ENCODE results near the gene NUCB1.
"Not testable (repeated sequence)": the region's sequence is repeated elsewhere in the genome, so short reads cannot be mapped to it uniquely, and the experiment has no call there.

NUCB1 gene

GRCh38 chr19:48877855-48878195, 22.3 kb upstream of the NUCB1 start:
- Histone ChIP-seq H3K36me3 (ENCODE audit: insufficient read depth) (no peaks in the 10 kb centered on the region), H3K4me3 (IDR thresholded peaks at IDR 0.05; ENCODE audit: insufficient read depth, low read depth, low read length) (no peak overlapping the region), H3K27me3 (ENCODE audit: insufficient read depth, low read depth) (no peaks in the 10 kb centered on the region), H2AFZ (ENCODE audit: low read depth) (no peak overlapping the region), H3K4me1 (ENCODE audit: low read depth, poor library complexity, severe bottlenecking) (peaks cover 52% of the 10 kb centered on the region), H3K4me2 (no peak overlapping the region), H4K20me1 (ENCODE audit: insufficient read depth) (no peaks in the 10 kb centered on the region), H3K79me2 (ENCODE audit: insufficient read depth, low read depth) (peaks cover 20% of the 10 kb centered on the region), H3K27ac (no peak overlapping the region; the same call in 1 of the 2 replicates), H3K9ac (no peak overlapping the region)
- TF ChIP-seq CTCF (conservative IDR thresholded peaks at IDR 0.05; ENCODE audit: low read depth, low read length) = no peak

- H3K4me2 ChIP-seq = no peak overlapping the region
- H3K4me1 ChIP-seq (ENCODE audit: low read depth, poor library complexity, severe bottlenecking) = peaks cover 51% of the 10 kb centered on the region
- no peak overlapping the region for H2AFZ ChIP-seq (ENCODE audit: low read depth)
- TF ChIP-seq CTCF (conservative IDR thresholded peaks at IDR 0.05; ENCODE audit: low read depth, low read length) = no peak
- H3K27ac ChIP-seq = no peak overlapping the region
- H3K9ac ChIP-seq = no peak overlapping the region
- H4K20me1 ChIP-seq (ENCODE audit: insufficient read depth) = no peaks in the 10 kb centered on the region
- H3K4me3 ChIP-seq (IDR thresholded peaks at IDR 0.05; ENCODE audit: insufficient read depth, low read depth, low read length) = no peak overlapping the region
- H3K27me3 ChIP-seq (ENCODE audit: insufficient read depth, low read depth) = no peaks in the 10 kb centered on the region
- peaks cover 14% of the 10 kb centered on the region for H3K79me2 ChIP-seq (ENCODE audit: insufficient read depth, low read depth)
- no peaks in the 10 kb centered on the region for H3K36me3 ChIP-seq (ENCODE audit: insufficient read depth)
Measured at GRCh38 chr19:48878196-48879024, 21.7 kb upstream of the NUCB1 start.

- H4K20me1 ChIP-seq (ENCODE audit: insufficient read depth) = no peaks in the 10 kb centered on the region
- no peak overlapping the region for H3K27ac ChIP-seq
- H3K4me1 ChIP-seq (ENCODE audit: low read depth, poor library complexity, severe bottlenecking) = peaks cover 43% of the 10 kb centered on the region
Measured at GRCh38 chr19:48879025-48879637, 21.0 kb upstream of the NUCB1 start.

GRCh38 chr19:48879696-48880095, 20.4 kb upstream of the NUCB1 start:
- not testable (repeated sequence) for H3K4me2 ChIP-seq; H4K20me1 ChIP-seq (ENCODE audit: insufficient read depth)

More at GRCh38 chr19:48879025-48879637, 21.0 kb upstream of the NUCB1 start:
- H3K36me3 ChIP-seq (ENCODE audit: insufficient read depth) = no peaks in the 10 kb centered on the region
- TF ChIP-seq CTCF (conservative IDR thresholded peaks at IDR 0.05; ENCODE audit: low read depth, low read length) = no peak
- H3K79me2 ChIP-seq (ENCODE audit: insufficient read depth, low read depth) = peaks cover 7% of the 10 kb centered on the region
- H2AFZ ChIP-seq (ENCODE audit: low read depth) = no peak overlapping the region
- H3K4me3 ChIP-seq (IDR thresholded peaks at IDR 0.05; ENCODE audit: insufficient read depth, low read depth, low read length) = no peak overlapping the region
- no peak overlapping the region for H3K9ac ChIP-seq
- H3K4me2 ChIP-seq = no peak overlapping the region
- H3K27me3 ChIP-seq (ENCODE audit: insufficient read depth, low read depth) = no peaks in the 10 kb centered on the region

More at GRCh38 chr19:48879696-48880095, 20.4 kb upstream of the NUCB1 start:
- H3K4me3 ChIP-seq (IDR thresholded peaks at IDR 0.05; ENCODE audit: insufficient read depth, low read depth, low read length); H3K9ac ChIP-seq; H3K27me3 ChIP-seq (ENCODE audit: insufficient read depth, low read depth); H3K36me3 ChIP-seq (ENCODE audit: insufficient read depth); H2AFZ ChIP-seq (ENCODE audit: low read depth); H3K79me2 ChIP-seq (ENCODE audit: insufficient read depth, low read depth); H3K27ac ChIP-seq: not testable (repeated sequence)
- H3K4me1 ChIP-seq (ENCODE audit: low read depth, poor library complexity, severe bottlenecking) = peaks cover 39% of the 10 kb centered on the region
